GM18505 (cell line): ENCODE results near the gene RPL27A.

Experiments used
- ATAC-seq: cut with Tn5 transposase; IDR thresholded peaks from one replicate; pipeline ENCODE4 v1.9.1; 2021; ENCODE audit not compliant: unreplicated experiment
- POLR2A ChIP-seq: IDR thresholded peaks from 4 replicates; pipeline ENCODE4 v1.6.1; 2011; ENCODE audit warnings: borderline replicate concordance; ENCODE audit not compliant: insufficient read depth, insufficient read length; ENCODE audit errors: extremely low read depth

Gene RPL27A

GRCh38 chr11:8698917-8699441 lies 16.4 kb downstream of the RPL27A start:
- ATAC-seq, result no peak
- no peak for TF ChIP-seq POLR2A

- no peak for TF ChIP-seq POLR2A
- ATAC-seq, result no peak
Measured at GRCh38 chr11:8699903-8700302, 17.3 kb downstream of the RPL27A start.

GRCh38 chr11:8701891-8702597 lies 19.5 kb downstream of the RPL27A start:
- no peak for TF ChIP-seq POLR2A
- no peak for ATAC-seq

GRCh38 chr11:8702598-8702915 lies 20.0 kb downstream of the RPL27A start:
- TF ChIP-seq POLR2A, result no peak
- ATAC-seq, result no peak

GRCh38 chr11:8704136-8704535 lies 21.5 kb downstream of the RPL27A start:
- no peak for ATAC-seq

GRCh38 chr11:8705146-8705545 lies 22.6 kb downstream of the RPL27A start:
- TF ChIP-seq POLR2A, result no peak
- no peak for ATAC-seq

More at GRCh38 chr11:8704136-8704535, 21.5 kb downstream of the RPL27A start:
- no peak for TF ChIP-seq POLR2A

- TF ChIP-seq POLR2A, result no peak
- no peak for ATAC-seq
Measured at GRCh38 chr11:8706673-8707432, 24.3 kb downstream of the RPL27A start.

- ATAC-seq, result no peak
- no peak for TF ChIP-seq POLR2A
Measured at GRCh38 chr11:8707541-8708191, 25.1 kb downstream of the RPL27A start.

GRCh38 chr11:8709002-8709672 lies 26.5 kb downstream of the RPL27A start:
- no peak for ATAC-seq
- no peak for TF ChIP-seq POLR2A

- no peak for ATAC-seq
- no peak for TF ChIP-seq POLR2A
Measured at GRCh38 chr11:8709777-8710176, 27.2 kb downstream of the RPL27A start.

- TF ChIP-seq POLR2A, result no peak
- no peak for ATAC-seq
Measured at GRCh38 chr11:8711895-8712442, 29.4 kb downstream of the RPL27A start.

- no peak for ATAC-seq
- TF ChIP-seq POLR2A, result no peak
Measured at GRCh38 chr11:8712506-8712905, 29.9 kb downstream of the RPL27A start.

GRCh38 chr11:8713760-8714454 lies 31.3 kb downstream of the RPL27A start:
- TF ChIP-seq POLR2A, result no peak
- ATAC-seq, result no peak

- TF ChIP-seq POLR2A, result no peak
- no peak for ATAC-seq
Measured at GRCh38 chr11:8714622-8715225, 32.1 kb downstream of the RPL27A start.
